ENCODE results near the gene ELOB. TPM values are rescaled to one million over a fixed set of nuclear protein-coding genes. Genes with fewer than 3 reads are reported as not detected.
A peak's percentile ranks its signal among the peaks of the same experiment; 100 is the strongest.

Gene ELOB
- total and polyA plus RNA-seq, 10 of the 15 experiments (the other 5 are each of a cell fraction or from before 2014, with no cell fraction given) = 86.9 to 823 (median 263) TPM

GRCh38 chr16:2785101-2785991, 8.3 kb upstream of the ELOB start:
- H3K79me2 ChIP-seq (ENCODE audit: control insufficient read depth, insufficient read depth, low read length) = no peaks in the 10 kb centered on the region
- ChIA-PET CTCF (no interaction called here), RAD21 (ENCODE audit: unreplicated experiment) (no interaction called here), POLR2A (no interaction called here), SMC1A (ENCODE audit: uncharacterized antibody, unreplicated experiment) (no interaction called here)
- intact Hi-C loops (cut with micrococcal nuclease; ENCODE audit: unreplicated experiment) (no loop called here), in situ Hi-C loops (cut with MboI) (no loop called here)
- no peak overlapping the region for H2AFZ ChIP-seq (ENCODE audit: control insufficient read depth, low read depth, low read length)
- no peak for FAIRE-seq
- TF ChIP-seq MEF2A (IDR thresholded peaks at IDR 0.05; ENCODE audit: insufficient read depth, low read depth, low read length) (no peak), DPF2 (IDR thresholded peaks at IDR 0.05) (no peak), POLR2AphosphoS2 (IDR thresholded peaks at IDR 0.05; ENCODE audit: low read depth, low read length) (no peak), ZBTB33 (IDR thresholded peaks at IDR 0.05) (peak; percentile 65; the same call in 1 of the 2 replicates), ASH2L (IDR thresholded peaks at IDR 0.05; ENCODE audit: borderline replicate concordance, low read depth) (no peak)
- TF ChIP-seq, protein P1, sequence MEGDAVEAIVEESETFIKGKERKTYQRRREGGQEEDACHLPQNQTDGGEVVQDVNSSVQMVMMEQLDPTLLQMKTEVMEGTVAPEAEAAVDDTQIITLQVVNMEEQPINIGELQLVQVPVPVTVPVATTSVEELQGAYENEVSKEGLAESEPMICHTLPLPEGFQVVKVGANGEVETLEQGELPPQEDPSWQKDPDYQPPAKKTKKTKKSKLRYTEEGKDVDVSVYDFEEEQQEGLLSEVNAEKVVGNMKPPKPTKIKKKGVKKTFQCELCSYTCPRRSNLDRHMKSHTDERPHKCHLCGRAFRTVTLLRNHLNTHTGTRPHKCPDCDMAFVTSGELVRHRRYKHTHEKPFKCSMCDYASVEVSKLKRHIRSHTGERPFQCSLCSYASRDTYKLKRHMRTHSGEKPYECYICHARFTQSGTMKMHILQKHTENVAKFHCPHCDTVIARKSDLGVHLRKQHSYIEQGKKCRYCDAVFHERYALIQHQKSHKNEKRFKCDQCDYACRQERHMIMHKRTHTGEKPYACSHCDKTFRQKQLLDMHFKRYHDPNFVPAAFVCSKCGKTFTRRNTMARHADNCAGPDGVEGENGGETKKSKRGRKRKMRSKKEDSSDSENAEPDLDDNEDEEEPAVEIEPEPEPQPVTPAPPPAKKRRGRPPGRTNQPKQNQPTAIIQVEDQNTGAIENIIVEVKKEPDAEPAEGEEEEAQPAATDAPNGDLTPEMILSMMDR (IDR thresholded peaks at IDR 0.05 in 2 of 3, conservative IDR thresholded peaks at IDR 0.05 in 1 of 3; ENCODE audit: control insufficient read depth in 2 of 3, extremely low read depth in 1 of 3, insufficient read depth in 1 of 3, low read depth in 3 of 3, low read length in 3 of 3) = 0 out of 6 replicates have a peak, but pooled peaks of 1 of the 3 experiments have one; percentile 5
- no peak overlapping the region for H3K9ac ChIP-seq (ENCODE audit: control insufficient read depth, insufficient read depth, low read length)
- no peak for DNase-seq (ENCODE audit: low read depth, low spot score)
- no peak overlapping the region for H3K27ac ChIP-seq (ENCODE audit: control insufficient read depth, insufficient read depth)
- 13% methylated on average over 74 of the region's 79 CpGs for WGBS (ENCODE audit: insufficient coverage, insufficient replicate concordance, low lambda C conversion rate, missing lambda C conversion rate)
- peak; percentile 27; the same call in 1 of the 3 replicates for ATAC-seq
- no peaks in the 10 kb centered on the region for H3K9me3 ChIP-seq (replicated peaks; ENCODE audit: control insufficient read depth, insufficient read depth, low read length)
- H3K4me2 ChIP-seq (ENCODE audit: control insufficient read depth, insufficient read depth) = no peak overlapping the region
- no peaks in the 10 kb centered on the region for H3K36me3 ChIP-seq (ENCODE audit: control insufficient read depth in 2 of 2, insufficient read depth in 2 of 2, low read length in 1 of 2)
- BruUV-seq (replicated peaks) = no TSS peak
- H4K20me1 ChIP-seq (ENCODE audit: control insufficient read depth, insufficient read depth) = no peaks in the 10 kb centered on the region
- peaks cover 2 to 7% of the 10 kb centered on the region in 2 experiments; a peak in 3 of 4 replicates for H3K27me3 ChIP-seq (replicated peaks in 1 of 2; ENCODE audit: control insufficient read depth in 2 of 2, insufficient read depth in 2 of 2, low read length in 1 of 2)
- no peaks in the 10 kb centered on the region for H3K4me1 ChIP-seq (ENCODE audit: control insufficient read depth, insufficient read depth, low read length)
- H3K4me3 ChIP-seq = no peak overlapping the region
